ENCODE measurements around the gene CDH4.

Gene CDH4

DNA sequence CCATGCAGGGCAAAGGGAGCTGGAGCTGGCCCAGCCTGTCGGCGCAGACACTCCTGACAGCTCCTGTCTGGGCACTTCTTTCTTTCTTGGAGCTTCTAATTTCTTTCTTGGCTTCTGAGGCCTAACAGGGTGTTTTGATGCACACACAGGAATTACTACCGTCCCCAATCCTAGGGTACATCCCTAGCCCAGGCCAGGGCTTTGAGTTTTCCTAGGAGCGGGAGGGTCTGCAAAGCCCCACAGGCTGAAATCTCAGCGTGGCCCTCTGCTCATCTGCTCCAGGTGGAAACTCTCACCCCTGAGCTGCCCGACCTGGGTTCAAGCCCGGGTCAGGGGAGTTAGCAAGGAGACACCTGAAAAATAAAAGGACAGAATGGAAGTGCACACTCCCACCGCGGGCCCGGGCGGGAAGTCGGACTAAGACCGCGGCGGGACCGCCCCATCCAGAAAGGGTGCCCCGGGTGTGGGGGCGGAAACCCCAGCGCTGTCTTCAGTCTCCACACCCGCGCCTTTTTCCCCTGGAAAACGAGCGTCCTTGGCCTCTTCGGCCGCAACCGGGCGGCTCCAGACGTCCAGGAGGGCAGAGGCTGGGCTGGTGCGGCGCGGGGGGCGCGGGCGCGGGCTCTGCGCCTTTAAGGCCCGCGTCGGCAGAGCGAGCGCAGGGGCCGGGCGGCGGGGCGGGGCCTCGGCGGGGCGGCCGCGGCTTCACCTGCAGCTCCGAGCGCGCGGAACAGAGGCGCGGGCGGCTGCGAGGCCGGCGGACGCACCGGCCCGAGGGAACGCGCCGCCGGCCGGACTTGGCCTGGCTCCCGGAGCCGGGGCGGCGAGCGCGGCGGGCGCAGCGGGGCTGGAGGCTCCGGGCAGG is at the start of gene CDH4:
Gene CDH4, plus strand, starts transcription at position 733 of the 865 bp plus-strand sequence.
- DNase-seq: no peak

DNA sequence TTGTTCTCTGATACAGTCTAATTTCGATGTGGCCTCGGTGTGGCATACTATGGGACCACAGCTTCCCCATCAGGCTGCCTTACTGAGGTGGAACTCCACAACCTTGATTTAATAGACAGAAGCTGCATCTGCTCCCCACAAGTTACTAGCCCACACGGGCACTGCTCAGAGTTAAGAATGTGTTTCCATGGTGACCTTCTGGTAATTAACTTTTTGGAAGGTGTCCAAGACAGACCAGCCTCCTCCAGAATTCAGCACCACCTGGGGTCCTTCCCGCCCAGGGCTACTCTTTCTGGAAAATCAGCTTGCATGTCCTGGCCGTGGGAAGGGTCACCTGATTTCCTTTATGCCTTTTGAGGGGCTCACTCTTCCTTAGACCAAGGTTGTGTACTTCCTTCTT is 48.7 kb upstream of the CDH4 start:
- no peak for DNase-seq

DNA sequence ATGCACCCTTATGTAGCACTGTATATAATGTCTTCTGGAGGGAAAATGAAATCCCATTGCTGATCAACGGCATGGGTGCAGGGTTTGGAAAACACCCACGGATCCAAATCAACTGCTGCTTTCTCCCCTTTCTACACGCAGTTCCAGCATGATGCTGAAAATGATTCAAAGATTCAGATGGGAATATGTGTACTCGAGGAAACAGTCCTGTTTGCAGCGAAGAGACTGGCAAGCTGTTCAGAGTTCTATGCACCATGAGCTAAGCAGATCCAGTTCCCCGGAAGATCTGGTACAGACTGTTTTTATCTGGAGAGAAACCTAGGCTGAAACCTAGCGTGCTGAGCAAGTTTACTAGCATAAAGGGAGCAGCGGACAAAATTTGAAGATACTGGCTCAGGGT is 47.9 kb upstream of the CDH4 start:
- no peak for DNase-seq

DNA sequence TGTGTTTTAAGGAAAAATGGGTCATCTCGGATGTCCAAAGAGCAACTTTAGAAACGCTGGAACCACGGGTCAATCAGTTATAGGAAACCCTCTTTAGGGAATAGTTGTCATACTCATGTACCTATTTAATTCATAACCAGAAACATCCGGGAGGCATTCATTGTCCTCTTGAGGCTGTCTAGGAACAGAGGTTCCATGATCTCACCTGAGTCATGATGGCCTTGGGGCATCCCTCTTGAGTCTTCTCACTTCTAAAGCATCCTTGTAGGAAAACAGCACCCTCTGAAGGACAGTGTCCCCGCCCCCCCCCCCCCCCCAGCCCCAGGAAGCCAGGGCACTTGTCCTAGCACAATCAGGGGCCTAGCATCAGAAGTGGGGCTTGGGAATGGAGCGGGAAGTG is 46.3 kb upstream of the CDH4 start:
- no peak for DNase-seq

DNA sequence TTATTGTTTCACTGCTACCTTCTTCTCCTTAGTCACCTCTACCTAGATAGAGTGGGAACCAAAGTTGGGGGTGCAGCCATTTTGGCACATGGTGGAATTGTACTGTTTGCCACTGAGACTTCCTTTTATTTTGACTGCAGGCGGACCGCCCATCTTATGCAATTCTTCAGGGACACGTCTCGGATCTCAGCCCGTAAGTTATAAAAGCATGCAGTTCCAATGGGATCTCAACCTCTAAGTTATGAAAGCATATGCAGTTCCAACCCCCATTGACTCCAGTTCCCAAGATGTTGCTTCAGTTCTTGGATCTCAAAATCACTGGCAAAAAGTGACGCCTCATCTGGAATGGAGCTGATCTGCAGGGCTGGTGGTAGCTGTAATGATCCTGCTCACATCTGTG is 41.2 kb upstream of the CDH4 start:
- no peak for DNase-seq

DNA sequence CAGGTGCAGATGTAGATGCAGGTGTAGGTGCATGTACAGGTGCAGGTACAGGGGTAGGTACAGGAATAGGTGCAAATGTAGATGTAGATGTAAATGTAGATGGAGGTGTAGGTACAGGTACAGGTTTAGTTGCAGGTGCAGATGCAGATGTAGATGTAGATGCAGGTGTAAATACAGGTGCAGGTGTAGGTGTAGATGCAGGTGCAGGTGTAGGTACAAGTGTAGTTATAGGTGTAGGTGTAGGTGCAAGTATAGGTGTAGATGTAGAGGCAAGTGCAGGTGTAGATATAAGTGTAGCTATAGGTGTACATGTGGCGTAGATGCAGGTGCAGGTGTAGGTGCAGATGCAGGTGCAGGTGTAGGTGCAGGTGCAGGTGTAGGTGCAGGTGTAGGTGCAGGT is 34.2 kb upstream of the CDH4 start:
- no peak for DNase-seq

DNA sequence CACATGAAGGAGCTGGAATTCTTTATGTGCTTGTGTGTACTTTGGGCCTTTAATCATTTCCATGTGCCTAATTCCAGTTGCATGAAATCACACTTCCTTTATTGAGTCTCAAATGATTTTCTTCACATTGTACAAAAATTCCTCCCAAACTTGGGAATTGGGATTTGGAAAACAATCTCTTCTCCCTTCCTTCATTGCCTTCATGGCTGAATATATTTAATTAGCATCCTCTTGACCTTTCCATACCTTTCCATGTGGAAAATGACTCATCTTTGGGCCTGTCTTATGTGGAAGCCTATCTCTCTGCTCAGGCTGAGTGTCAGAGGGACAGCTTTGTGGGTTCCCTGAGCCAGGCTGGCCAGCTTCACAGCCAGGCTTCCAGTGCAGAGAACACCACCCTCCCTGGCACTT is 33.0 kb upstream of the CDH4 start:
- DNase-seq: no peak

DNA sequence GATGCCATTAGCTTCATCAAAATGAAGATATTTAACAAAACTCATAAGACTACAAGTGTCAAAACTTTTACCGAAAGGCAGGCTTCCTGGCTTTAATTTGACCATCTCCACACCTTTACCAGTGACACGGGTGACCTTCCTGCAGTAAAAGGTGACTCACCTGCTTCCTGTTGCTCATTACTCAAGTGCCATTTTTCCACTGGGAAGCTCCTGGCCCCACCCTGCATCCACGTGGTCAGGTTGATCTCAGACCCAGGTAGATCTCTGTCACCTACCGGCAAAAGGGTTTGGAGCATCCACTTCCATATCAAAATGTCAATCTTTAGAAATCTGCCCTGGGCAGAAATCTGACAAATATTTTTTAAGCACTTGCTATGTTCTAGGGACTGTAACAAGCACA is 31.9 kb upstream of the CDH4 start:
- no peak for DNase-seq

DNA sequence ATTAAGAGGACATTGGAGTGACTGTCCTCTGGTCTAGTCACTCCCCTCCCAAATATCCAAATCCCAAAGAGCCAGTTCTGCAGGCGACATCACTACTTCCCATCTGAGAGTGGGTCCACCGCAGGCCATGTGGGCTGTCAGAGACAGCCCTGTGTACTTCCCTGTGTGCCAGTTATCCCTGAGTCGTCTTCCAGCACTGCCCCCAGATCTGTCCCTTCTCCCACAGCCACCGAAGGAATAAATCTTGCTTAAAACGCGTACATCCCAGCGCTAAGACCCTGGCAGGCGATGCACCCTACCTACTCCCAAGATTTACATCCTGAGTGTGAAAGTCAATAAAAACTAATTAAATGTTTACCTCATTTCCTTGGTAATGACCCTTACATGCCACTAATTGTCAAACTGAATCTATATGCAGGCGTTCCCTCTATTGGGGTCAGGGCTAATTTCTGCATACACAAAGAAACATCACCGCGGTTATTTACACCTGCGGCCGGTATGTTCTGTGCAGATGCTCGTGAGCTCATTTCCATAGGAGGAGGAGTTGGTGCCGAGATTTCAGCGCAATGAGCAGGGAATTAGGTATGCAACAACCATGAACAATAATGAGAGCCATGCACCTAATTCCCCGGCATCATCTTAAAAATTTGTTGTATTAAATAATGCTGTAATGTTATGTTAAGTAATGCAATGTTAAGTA is 31.3 kb upstream of the CDH4 start:
- no peak for DNase-seq

DNA sequence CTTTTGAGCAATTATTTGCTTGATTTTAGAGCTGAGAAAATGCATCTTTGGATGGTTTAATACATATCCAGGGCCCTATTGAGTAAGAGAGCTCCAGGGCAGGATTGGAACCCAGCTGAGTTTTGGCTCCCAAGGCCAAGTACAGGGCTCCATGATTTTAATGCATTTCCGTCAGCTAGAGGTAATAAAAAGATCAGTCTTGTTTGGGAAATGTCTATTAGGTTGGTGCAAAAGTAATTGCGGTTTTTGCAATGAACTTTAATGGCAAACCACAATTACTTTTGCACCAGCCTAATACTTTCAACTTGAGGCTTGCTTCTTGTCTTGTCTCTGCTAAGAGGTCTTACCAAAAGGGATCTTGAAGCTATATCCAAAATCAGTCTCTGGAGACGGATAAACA is 29.4 kb upstream of the CDH4 start:
- DNase-seq: no peak

DNA sequence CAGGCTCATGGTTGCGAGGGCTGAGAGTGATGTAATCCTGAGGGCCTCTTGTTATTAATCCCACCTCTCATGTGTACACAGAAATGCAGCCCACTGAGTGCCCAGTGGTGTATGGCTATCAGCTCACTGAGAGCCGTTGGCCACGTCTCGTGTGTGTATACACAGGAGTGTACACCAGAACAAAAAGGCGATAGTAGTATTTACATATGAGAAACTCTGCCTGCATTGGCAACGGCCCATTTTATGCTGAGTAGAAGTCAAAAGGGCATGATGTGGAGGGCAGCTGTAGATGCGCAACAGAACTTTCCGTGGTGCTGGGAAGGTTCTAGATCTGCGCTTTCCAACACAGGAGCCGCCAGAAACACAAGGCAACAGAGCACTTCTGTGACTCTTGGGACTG is 28.9 kb upstream of the CDH4 start:
- no peak for DNase-seq

DNA sequence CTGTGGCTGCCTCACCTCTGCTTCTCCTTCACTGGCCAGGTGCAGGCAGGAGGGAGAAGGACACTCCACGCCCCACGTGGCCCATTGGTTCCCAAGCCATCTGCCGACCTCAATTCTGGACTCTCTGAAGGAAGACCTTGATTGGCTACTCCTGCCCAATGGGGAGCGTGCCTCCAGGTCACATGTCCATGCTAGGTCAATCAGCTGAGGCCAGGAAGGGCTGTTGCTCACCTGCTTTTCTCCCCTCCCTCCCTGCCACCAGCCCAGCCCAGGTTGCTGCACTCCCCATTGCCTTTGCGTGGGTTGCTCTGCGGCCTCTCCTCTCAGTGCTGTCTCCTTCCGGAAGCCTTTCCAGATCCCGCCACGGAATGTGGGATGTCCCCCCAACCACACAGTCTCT is 21.9 kb upstream of the CDH4 start:
- no peak for DNase-seq

DNA sequence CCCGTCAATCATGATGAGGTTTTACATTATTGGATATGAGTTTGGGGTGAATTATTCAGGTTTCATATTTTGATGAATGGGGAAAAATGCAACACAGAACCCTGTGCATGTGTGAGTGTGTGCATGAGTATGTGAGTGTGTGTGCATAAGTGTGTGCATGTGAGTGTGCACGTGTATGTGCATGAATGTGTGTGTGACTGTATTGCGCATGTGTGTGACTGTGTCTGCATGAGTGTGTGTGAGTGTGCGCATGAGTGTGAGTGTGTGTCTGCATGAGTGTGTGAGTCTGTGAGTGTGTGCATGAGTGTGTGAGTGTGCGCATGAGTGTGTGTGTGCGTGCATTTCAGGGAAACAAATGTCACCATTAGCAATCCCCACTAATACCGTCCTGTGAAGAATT is 18.5 kb upstream of the CDH4 start:
- no peak for DNase-seq

DNA sequence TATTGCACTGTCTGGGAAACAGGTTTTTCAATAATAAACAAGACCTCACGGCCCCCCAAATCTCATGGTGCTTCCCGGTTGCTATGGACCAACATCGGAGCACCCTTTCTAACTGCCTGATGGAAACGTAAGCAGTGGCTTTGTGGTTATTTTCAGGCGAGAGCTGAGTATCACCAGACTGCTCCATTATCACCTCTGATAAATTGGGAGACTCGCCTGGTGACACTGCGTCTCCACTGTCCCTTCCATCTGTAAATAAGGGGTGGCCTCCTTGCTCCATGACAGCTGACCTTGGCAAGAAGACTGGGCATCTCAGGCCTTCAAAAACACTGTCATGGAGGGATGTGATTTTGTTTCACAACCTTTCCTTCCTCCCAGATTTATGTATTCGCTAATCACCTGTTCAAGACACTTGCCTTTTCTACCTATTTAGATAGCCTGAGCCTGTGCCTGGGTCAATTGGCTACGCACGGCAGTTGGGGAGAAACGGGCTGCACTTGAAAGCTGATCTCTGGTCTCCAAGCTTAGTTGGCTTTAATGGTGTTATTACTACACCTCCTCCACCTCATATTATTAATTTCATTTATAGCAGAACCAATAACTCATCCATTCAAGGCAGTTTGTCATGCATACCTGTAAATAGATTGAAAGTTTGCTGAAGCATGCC is 17.7 kb upstream of the CDH4 start:
- no peak for DNase-seq

DNA sequence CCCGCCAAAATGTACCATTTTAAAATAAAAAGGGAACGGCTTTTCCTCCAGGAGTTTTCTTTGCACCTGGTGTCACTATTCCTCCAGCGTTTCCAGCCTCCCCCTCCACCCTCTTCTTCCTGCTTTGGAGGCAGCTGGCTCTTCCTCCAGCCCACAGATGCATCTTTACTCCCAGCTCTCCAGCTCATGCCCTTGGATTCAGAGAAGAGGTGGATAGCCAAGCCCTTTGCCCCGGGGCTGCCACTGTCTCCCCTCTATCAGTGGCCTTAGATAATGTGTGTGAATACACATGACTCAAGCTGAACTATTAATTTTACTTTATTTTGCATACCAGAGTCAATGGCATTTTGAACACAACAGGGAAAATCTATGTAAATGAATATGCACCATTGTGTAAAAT is 15.3 kb upstream of the CDH4 start:
- no peak for DNase-seq

DNA sequence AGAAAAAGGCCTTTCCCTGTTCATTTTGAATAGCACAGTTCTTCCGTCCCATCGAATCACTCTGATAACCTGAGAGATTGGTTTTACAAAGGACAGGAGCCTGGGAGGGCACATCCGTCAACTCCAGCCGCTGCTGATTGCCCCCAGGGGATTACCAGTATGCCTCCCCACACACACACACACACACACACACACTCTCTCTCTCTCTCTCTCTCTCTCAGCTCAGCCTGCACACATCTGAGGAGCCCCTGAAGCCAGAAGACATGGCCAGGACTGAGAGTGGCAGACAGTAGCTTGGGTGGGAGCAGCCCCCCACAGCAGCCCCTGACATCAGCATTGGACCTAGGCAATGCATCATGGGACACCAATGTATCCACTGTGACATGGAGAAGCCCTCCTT is 13.2 kb upstream of the CDH4 start:
- DNase-seq: no peak

DNA sequence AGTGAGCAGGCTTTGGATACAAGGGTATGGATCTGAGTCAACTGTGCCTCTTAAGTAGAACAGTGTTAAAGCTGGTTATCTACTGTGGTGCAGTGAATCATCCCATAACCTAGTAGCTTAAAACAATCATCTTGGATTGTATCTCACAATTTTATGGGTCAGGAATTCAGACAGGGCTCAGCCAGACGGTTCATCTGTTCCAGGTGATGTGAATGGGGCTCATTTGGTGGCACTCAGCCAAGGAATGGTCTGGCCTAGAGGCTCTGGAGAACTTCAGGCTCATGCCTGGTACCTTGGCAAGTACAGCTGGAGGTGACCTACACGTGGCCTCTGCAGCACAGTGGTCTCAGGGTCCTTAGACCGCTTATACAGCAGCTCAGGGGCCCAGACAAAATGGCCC is 11.2 kb upstream of the CDH4 start:
- DNase-seq: no peak

DNA sequence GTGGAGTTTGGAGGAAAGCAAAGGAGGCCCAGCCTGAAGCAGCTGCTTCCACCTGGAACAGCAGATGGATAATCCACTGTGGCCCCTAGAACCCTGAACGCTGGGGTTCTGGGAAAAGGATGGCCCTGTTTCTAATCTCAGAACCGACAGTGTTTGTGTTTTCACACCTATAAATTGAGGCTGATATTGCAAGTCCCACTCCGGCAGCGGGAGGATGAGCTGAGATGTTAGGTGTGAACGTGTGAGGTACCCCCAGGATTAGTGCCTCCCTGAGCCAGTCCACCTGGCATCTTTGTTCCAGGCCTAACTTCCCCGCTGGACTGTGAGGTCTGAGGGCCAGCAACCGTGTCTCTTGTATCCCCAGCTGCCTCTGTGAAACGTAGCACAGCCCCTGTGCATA is 7.8 kb upstream of the CDH4 start:
- DNase-seq: no peak

DNA sequence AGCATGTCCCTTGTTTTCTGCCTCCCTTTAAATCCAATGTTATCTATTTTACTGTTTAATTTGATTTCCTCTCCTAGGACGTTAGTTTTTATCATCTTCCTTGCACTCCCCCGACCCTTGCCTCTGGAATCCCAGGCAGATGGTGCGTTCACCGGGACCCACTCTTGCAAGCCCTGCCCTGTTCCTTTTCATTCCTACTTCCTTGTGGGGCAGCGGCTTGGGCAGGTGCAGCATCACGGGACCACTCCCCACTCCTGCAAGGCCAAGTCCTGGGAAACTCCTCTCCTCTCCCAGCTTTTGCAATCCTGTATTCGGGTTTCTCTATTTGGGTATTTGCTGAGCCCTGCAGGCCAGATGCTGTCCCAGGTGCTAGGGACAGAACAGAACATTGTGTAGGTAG is 5.8 kb upstream of the CDH4 start:
- DNase-seq: no peak

DNA sequence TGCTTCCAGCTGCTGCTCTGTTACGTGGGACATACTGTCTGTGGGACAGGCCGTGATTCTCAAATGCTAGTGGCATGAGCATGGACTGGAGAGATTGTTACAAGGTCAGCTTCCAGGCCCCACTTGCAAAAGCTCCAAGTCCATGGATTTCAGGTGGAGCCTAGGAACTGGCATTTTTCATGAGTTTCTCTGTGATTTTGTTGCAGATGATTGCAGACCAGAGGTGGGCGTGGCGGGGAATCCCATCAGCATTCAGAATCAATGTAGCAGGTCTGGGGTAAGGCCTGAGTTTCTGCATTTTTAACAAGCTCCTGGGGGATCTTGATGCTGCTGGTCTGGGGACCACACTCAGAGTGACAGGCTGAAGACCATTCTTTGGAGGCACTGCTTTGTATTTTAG is 2.4 kb upstream of the CDH4 start:
- no peak for DNase-seq

DNA sequence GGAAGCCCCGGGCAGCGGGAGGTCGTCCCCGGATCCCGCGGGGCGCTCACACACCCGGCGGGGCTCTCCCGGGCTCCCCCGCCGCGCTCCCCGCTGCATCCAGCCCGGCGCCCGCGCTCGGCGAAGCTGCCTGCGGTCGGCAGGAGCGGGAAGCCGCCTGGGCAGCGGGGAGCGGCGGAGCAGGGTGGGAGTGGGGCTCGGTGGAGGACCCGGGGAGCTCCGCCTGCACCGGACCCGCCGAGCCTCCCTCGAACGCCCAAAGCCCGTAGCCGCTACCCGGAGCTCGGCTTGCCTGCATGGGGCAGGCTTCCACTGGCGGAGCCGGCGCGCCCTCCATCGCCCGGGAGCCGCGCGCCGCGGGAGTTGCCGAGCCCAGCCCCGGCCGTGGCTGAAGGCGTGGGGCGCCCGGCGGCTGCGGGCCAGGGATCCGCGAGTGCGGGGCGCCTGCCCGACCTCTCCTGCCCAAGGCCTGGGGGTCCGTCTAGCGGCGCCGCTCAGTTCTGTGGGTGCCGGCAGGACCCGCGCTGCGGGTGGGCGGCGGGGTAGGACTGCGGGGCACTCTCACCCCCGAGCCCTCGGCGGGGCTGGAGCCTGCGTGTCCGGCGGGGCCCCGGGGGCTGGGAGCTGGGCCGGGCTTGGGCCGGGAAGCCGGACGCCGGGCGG is 671 bp downstream of the CDH4 start:
- DNase-seq: no peak

DNA sequence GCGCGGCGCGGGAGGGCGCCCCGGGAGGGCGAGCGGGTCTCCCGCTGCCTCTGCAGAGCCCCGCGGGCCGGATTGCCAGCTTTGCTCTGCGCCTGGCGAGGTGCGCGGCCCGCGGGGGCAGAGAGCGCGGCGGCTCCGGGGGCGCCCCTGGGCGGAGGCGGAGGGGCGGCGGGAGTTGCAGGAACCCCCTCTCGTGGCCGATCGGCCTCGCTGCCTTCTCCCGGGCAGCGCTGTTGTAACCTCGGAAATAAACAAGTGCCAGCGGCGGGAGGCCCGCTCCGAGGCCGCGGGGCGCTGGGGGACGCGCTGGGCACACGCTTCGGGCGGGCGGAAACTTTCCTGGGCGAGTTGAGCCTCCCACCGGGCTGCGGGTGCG is 1.2 kb downstream of the CDH4 start:
- peak; percentile 2 for DNase-seq

DNA sequence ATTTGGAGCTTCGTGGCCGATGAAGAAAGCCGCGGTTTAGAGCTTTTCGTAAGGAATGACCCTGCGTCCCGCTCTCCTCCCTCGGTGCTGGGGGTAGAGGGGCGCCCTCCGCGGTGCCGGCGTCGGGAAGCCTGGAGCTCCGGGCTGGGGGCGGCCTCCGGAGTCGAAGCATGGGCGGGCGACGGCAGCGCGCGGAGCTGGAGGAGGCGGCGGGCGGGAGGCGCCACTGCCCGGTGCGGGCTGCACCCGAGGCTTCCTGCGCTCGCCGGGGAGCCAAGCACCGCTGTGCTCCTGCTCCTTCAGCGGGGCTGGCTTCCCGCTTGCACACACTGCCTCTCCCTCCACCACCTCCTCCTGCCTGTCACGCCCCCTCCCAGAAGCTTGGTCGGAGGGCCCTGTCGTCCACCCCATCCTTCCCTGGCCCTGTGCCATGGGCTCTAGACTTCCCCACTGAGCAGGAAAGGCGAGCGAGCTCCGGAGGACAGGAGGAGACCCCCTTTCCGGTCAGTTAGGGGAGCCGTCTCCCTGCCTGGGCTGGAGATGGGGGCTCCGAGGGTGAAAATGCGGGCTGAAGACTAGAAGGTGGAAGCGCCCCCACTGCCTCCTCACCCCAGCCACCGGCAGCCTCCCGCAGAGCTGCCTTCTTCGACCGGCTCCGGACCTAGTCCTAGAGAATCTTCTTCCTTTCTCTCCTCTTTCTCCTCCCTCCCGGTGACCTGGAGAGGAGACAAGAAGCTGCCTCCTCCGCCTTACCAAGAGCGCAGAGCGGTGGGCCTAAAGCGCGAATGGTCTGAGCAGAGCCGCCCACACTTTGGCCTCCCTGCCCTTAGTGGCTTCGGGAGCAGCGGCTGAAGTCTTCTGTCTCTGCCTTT is 1.8 kb downstream of the CDH4 start:
- DNase-seq: no peak

All from NCI-H2171 treated with DMSO at 0.1 percent for 48 hours (cell line).